Transverse colon (tissue), 4 donors: ENCODE data around the gene EWSR1.

Experiments used
- CTCF ChIP-seq, 5 experiments: fragments of 200-600 bp in 3 of 5; fragments of 450-650 bp in 2 of 5; sonication (generic) in 3 of 5; IDR thresholded peaks; 1 replicate in 2 of 5; 2 replicates in 3 of 5; pipeline ENCODE4 v1.5.1; 2016 to 2017; ENCODE audit warnings: antibody characterized with exemption in 5 of 5, inconsistent platforms in 3 of 5, mild to moderate bottlenecking in 2 of 5, moderate library complexity in 1 of 5
- POLR2A ChIP-seq: fragments of 450-650 bp; IDR thresholded peaks from one replicate; pipeline ENCODE4 v1.6.1; 2016; ENCODE audit warnings: antibody characterized with exemption, mild to moderate bottlenecking, moderate library complexity
- POLR2AphosphoS5 ChIP-seq, 3 donors: sonication (generic); formaldehyde crosslinking; IDR thresholded peaks; one replicate each; pipeline ENCODE4 v1.6.1; 2016; ENCODE audit warnings: antibody characterized with exemption in 3 of 3

- TF ChIP-seq POLR2A (no peak), CTCF (IDR thresholded peaks at IDR 0.05) (no peak), POLR2AphosphoS5 (IDR thresholded peaks at IDR 0.05) (no peak)
These were observed 43.1 kb upstream of the EWSR1 start for GRCh38 chr22:29224859-29225410.
